Subcutaneous abdominal adipose tissue (tissue), 5 donors: ENCODE measurements around the gene TLCD4.

Experiments
- H3K27ac ChIP-seq: one replicate; pipeline ENCODE4 v1.7.0; 2013; ENCODE audit warnings: low read depth, mild to moderate bottlenecking, inconsistent platforms, low read length, moderate library complexity
- H3K27me3 ChIP-seq, 5 donors: one replicate each; pipeline ENCODE4 v1.7.0; 2013; ENCODE audit warnings: low read length in 5 of 5, inconsistent platforms in 1 of 5; ENCODE audit not compliant: control insufficient read depth in 5 of 5, insufficient read depth in 4 of 5
- H3K36me3 ChIP-seq, 5 donors: one replicate each; pipeline ENCODE4 v1.7.0; 2013; ENCODE audit warnings: low read length in 5 of 5; ENCODE audit not compliant: control insufficient read depth in 5 of 5, insufficient read depth in 5 of 5
- H3K4me1 ChIP-seq, 5 donors: one replicate each; pipeline ENCODE4 v1.7.0; 2013; ENCODE audit warnings: low read length in 5 of 5, mild to moderate bottlenecking in 3 of 5, moderate library complexity in 1 of 5; ENCODE audit not compliant: control insufficient read depth in 5 of 5, insufficient read depth in 5 of 5
- H3K4me3 ChIP-seq, 5 donors: one replicate each; pipeline ENCODE4 v1.7.0; 2013; ENCODE audit warnings: low read length in 5 of 5, low read depth in 1 of 5
- H3K9ac ChIP-seq, 5 donors: one replicate each; pipeline ENCODE4 v1.7.0; 2013; ENCODE audit warnings: low read length in 5 of 5, mild to moderate bottlenecking in 4 of 5, moderate library complexity in 3 of 5
- H3K9me3 ChIP-seq, 5 donors: one replicate each; pipeline ENCODE4 v1.7.0; 2013; ENCODE audit warnings: low read length in 5 of 5; ENCODE audit not compliant: control insufficient read depth in 5 of 5
- donor health status: healthy.
- donor health status: healthy.
- donor health status: healthy.
- donor health status: healthy.
- donor health status: healthy.

Gene TLCD4

DNA sequence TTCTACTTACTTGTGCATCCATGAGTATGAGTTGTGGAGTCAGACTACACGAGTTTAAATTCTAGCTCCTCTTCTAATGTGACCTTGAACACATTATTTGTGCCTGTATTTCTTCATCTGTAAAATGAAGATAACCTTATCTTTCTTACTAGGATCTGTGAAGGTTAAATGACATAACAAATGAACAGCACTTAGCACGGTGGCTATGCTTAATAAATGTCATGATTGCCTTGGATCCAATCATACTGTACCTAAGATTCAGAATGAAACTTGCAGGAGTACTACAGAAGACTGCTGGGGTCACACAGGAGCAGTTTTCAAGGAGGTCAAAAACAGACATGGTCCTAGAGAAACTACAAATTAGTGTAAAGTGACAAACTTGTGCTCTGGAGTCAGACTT is 22.2 kb upstream of the TLCD4 start:
- Histone ChIP-seq H3K4me3 (no peak overlapping the region), H3K4me1 (peaks cover 0 to 14% (median 10%) of the 10 kb centered on the region in 5 donors), H3K27ac (no peak overlapping the region), H3K36me3 (no peaks in the 10 kb centered on the region), H3K9me3 (peaks cover 0 to 5% (median 0%) of the 10 kb centered on the region in 5 donors), H3K27me3 (no peaks in the 10 kb centered on the region), H3K9ac (no peak overlapping the region)

DNA sequence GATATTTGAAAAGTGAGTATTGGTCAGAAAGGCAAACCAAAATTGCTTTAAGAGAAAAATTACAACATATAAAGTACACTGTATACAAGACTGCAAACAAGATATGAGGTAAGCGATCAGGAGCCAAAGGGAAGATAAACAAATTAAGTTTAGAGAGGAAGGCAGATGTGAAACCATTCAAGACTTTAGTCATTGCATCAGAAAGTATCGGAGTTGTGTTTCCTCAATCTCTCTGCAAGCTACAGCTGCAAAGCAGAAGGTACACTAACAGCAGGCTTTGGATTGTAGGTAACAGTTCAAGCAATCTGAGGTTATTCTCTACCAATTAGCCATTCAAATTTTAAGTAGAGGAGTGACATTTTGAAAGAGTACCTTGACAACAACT is 21.3 kb upstream of the TLCD4 start:
- Histone ChIP-seq H3K4me1 (peaks cover 0 to 14% (median 10%) of the 10 kb centered on the region in 5 donors), H3K27ac (peak overlapping the region; percentile 47), H3K27me3 (no peaks in the 10 kb centered on the region), H3K36me3 (no peaks in the 10 kb centered on the region), H3K9me3 (no peaks in the 10 kb centered on the region), H3K9ac (peak overlapping the region in 1 of 5 donors; percentile 8), H3K4me3 (no peak overlapping the region)

- no peaks in the 10 kb centered on the region for H3K36me3 ChIP-seq
- no peaks in the 10 kb centered on the region for H3K27me3 ChIP-seq
- H3K9ac ChIP-seq, result no peak overlapping the region
- peaks cover 0 to 14% (median 10%) of the 10 kb centered on the region in 5 donors for H3K4me1 ChIP-seq
- H3K27ac ChIP-seq, result peak overlapping the region; percentile 47
- H3K4me3 ChIP-seq, result no peak overlapping the region
- no peaks in the 10 kb centered on the region for H3K9me3 ChIP-seq
Observed at GRCh38 chr1:95096218-95096841, 20.8 kb upstream of the TLCD4 start.

DNA sequence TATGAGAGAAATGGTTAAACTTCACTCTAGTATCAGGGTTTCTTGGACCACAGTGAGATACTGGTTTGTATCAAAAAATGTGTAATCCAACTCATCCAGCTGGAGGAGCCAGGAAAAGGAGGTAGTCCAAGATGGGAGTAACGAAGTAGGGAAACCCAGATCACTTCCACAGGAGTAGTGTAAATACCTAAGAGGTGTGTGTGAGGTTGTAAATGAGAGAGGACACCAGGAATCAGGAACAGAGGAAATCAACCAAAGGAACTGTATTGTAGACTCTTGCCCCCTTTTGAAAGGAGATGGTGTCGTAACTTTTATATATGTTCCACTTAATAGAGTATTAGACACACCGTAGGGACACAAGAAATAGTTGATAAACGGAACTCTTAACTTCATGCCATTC is 19.7 kb upstream of the TLCD4 start:
- Histone ChIP-seq H3K27me3 (no peaks in the 10 kb centered on the region), H3K9ac (no peak overlapping the region), H3K27ac (no peak overlapping the region), H3K36me3 (no peaks in the 10 kb centered on the region), H3K9me3 (no peaks in the 10 kb centered on the region), H3K4me3 (no peak overlapping the region), H3K4me1 (peaks cover 0 to 14% (median 10%) of the 10 kb centered on the region in 5 donors)

- Histone ChIP-seq H3K27me3 (no peaks in the 10 kb centered on the region), H3K9ac (no peak overlapping the region), H3K4me3 (no peak overlapping the region), H3K4me1 (peaks cover 0 to 14% (median 10%) of the 10 kb centered on the region in 5 donors), H3K27ac (no peak overlapping the region), H3K9me3 (no peaks in the 10 kb centered on the region), H3K36me3 (no peaks in the 10 kb centered on the region)
Observed at GRCh38 chr1:95098196-95098595, 19.0 kb upstream of the TLCD4 start.

DNA sequence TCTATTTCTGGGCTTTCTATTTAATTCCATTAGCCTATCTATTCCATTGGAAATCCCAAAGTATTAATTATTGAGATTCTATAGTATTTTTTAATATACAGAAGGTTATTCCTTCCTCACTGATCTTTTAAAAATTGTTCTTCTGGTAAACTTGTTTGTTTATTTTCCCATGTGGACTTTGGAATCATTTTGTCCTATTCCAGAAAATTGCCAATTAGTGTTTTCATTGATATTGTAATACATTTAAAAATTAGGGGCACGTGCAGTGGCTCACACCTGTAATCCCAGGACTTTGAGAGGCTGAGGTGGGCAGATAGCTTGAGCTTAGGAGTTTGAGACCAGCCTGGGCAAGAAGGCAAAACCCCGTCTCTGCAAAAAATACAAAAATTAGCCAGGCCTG is 8.4 kb upstream of the TLCD4 start:
- no peak overlapping the region for H3K27ac ChIP-seq
- H3K9me3 ChIP-seq, result no peaks in the 10 kb centered on the region
- H3K36me3 ChIP-seq, result no peaks in the 10 kb centered on the region
- no peak overlapping the region for H3K4me3 ChIP-seq
- H3K4me1 ChIP-seq, result no peaks in the 10 kb centered on the region
- H3K9ac ChIP-seq, result no peak overlapping the region
- H3K27me3 ChIP-seq, result no peaks in the 10 kb centered on the region

DNA sequence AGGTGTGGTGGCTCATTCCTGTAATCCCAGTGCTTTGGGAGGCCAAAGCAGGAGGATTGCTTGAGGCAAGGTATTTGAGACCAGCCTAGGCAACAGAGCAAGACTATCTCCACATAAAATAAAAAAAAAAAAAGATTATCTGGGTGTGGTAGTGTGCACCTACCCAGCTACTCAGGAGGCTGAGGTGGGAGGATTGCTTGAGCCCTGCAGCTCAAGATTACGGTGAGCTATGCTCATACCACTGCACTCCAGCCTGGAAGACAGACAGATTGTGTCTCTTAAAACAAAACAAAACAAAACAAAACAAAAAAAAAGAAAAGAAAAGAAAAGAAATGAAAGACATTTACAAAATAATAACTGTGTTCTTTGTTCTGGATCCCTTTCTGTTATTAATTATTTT is 6.1 kb upstream of the TLCD4 start:
- H3K27me3 ChIP-seq, result no peaks in the 10 kb centered on the region
- H3K4me3 ChIP-seq, result no peak overlapping the region
- H3K36me3 ChIP-seq, result no peaks in the 10 kb centered on the region
- H3K9me3 ChIP-seq, result no peaks in the 10 kb centered on the region
- no peaks in the 10 kb centered on the region for H3K4me1 ChIP-seq
- H3K9ac ChIP-seq, result no peak overlapping the region
- H3K27ac ChIP-seq, result no peak overlapping the region

DNA sequence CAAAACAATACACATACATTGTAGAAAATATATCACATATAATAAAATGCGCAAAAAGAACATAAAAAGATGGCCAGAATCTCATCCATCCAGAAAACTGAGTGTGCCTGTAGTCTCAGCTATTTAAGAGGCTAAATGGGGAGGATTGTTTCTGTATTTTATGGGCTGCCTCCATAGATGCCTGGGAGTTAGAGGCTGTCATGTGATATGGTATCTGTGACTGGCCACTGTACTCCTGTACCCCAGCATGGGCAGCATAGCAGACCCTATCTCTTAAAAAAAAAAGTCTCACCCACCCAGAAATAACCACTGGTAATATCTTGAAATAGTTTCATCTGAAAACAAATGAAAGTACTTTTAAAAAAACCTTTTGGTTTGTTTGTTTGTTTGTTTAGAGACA is 3.5 kb upstream of the TLCD4 start:
- H3K36me3 ChIP-seq, result no peaks in the 10 kb centered on the region
- H3K9me3 ChIP-seq, result no peaks in the 10 kb centered on the region
- no peak overlapping the region for H3K27ac ChIP-seq
- no peak overlapping the region for H3K9ac ChIP-seq
- H3K4me3 ChIP-seq, result no peak overlapping the region
- H3K4me1 ChIP-seq, result peaks cover 0 to 17% (median 16%) of the 10 kb centered on the region in 5 donors
- no peaks in the 10 kb centered on the region for H3K27me3 ChIP-seq

GRCh38 chr1:95115708-95116137 is 1.4 kb upstream of the TLCD4 start:
- peaks cover 0 to 26% (median 17%) of the 10 kb centered on the region in 5 donors for H3K4me1 ChIP-seq
- no peaks in the 10 kb centered on the region for H3K9me3 ChIP-seq
- H3K4me3 ChIP-seq, result no peak overlapping the region
- no peaks in the 10 kb centered on the region for H3K36me3 ChIP-seq
- no peak overlapping the region for H3K27ac ChIP-seq
- no peak overlapping the region for H3K9ac ChIP-seq
- H3K27me3 ChIP-seq, result no peaks in the 10 kb centered on the region

- H3K9me3 ChIP-seq, result no peaks in the 10 kb centered on the region
- peak overlapping the region; percentile 38 to 86 (median 73) for H3K9ac ChIP-seq
- H3K27me3 ChIP-seq, result no peaks in the 10 kb centered on the region
- H3K4me3 ChIP-seq, result peak overlapping the region; percentile 81 to 89 (median 85)
- no peaks in the 10 kb centered on the region for H3K36me3 ChIP-seq
- peak overlapping the region; percentile 76 for H3K27ac ChIP-seq
- peaks cover 0 to 26% (median 17%) of the 10 kb centered on the region in 5 donors for H3K4me1 ChIP-seq
Observed at GRCh38 chr1:95116580-95117206, 462 bp upstream of the TLCD4 start.
